Measurements from ENCODE around the gene PPP1R3D.

The PPP1R3D gene

DNA sequence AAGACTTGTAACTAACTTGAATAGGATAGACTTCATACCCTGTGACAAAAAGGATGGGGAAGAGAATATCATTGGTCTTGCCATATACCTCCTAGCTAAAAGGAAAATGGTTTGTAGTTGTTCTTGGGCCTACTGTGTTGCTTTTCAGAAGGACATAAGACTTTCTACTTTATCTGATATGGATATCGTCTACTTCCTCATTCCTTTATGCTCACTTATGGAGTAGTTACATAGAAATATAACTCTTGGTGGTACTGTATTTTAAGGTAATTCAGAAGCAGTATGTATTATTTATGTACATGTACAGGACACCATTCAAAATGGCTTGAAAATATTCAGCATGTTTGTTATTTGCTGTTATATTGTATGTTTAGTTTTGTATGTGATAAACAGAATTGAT is 8.1 kb upstream of the PPP1R3D start:
- DNase-seq (ENCODE audit: low read depth), result no peak

DNA sequence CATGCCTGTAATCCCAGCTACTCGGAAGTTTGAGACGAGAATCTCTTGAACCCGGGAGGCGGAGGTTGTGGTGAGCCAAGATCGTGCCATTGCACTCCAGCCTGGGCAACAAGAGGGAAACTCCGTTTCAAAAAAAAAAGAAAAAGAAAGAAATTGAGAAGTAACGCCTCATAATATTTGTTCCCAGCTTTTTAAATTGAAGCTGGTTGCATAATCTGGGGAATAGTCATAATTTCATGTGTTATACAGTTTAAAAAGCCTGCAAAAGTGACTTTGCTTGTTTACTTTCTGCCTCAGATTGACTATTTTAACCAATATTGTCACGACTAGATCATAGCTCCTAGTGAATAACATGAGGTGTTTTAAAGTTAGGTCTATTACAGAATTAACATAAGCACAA is 7.3 kb upstream of the PPP1R3D start:
- DNase-seq (ENCODE audit: low read depth), result no peak

DNA sequence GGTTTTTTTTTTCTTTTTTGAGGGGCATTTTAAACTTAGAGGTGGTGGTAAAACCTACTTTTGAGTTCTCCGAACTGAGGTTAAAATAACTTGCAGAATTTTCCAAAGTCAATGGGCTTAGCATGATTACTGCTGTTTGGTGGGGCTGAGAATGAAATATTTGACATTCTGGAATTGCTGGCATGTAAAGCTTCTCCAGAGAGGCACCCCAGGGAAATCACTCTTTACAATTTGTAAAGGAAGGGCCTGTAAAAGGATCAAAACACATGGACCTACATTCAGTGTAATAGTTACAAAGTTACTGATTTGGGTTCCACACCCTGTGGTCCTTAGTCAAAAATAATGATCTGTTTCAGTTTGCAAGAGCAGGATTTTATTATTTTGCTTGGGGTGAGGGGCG is 5.6 kb upstream of the PPP1R3D start:
- DNase-seq (ENCODE audit: low read depth), result no peak

DNA sequence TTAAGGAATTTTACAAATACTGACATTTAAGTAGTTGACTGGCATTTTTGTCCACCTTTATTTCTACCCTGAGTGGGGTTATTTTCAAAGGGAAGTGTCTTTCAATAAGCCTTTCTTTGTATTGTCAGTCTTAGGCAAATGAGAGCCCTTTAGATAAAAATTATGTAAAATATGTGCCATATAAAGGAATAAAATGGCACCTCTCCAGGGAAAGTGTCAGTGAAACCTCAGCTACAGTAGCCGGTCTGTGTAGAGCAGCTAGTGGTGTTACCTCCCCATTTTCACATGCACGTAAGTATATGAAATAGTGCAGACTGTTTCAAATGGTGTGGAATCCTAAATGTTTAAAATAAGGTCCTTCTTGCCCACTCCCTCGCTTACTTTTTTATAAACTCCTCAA is 5.1 kb upstream of the PPP1R3D start:
- no peak for DNase-seq (ENCODE audit: low read depth)

DNA sequence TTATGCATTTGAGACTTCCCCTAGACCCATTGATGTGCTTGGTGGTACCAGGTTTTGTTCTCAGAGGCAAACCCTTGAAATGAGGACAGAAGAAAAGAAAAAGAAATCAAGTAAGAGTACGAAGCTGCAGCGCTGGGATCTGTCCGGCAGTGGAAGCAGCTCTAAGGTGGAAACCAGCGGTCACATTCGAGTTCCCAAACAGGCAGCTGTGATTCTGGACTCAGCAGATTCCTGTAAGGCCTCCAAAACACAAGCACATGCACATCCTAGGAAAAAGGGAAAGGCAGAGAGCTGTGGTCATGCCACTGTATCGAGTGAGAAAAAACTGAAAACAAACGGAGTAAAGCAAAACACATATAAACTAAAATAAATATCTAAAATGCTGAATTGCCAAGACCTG is 4.6 kb upstream of the PPP1R3D start:
- no peak for DNase-seq (ENCODE audit: low read depth)

DNA sequence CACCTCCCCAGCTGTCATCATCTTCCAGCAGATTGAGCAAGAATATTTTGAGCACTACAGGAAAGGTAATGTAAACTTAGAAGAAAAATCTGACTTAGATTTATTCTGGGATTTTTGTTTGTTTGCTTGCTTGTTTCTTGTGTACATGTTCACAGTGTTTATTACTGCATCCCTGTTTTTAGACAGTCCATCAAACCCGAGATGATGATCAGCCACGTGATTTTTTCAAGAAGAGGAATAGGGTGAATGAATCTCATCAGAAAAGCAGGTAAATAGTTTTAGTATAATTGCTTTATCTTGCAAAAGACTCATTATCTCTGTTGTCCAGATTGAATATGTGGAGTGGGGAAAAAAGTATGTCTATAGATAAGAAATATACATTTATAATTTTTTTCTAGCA is 2.1 kb upstream of the PPP1R3D start:
- DNase-seq (ENCODE audit: low read depth), result no peak

DNA sequence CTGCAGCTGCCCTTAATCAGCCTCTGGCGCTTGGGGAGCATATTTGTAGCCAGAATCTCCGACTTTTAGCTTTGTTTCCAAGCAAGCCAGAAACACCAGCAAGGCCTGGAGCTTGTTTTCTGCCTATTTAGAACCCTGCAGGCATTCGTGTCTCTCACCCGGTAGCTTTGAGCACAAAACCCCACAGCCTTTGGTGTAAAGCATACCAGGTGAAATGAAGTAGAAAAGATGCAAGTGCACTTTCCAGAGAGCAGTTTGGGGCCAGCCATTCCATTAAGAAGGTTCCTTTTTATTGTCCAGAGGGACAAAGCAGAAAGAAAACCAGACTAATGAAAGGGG is 820 bp upstream of the PPP1R3D start:
- no peak for DNase-seq (ENCODE audit: low read depth)

DNA sequence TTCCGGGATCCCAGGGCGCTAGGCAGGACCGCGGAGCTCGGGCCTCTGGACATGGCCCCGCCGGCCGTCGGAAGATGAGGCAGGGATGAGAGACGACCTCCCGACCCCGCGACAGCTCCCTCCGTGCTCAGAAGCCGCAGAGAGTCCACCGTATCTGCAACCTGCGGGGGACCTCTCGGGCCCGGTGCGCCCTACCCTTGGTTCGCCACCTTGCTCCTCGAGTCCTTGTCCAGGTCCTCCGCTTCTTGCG is 301 bp downstream of the PPP1R3D start:
- no peak for DNase-seq (ENCODE audit: low read depth)

DNA sequence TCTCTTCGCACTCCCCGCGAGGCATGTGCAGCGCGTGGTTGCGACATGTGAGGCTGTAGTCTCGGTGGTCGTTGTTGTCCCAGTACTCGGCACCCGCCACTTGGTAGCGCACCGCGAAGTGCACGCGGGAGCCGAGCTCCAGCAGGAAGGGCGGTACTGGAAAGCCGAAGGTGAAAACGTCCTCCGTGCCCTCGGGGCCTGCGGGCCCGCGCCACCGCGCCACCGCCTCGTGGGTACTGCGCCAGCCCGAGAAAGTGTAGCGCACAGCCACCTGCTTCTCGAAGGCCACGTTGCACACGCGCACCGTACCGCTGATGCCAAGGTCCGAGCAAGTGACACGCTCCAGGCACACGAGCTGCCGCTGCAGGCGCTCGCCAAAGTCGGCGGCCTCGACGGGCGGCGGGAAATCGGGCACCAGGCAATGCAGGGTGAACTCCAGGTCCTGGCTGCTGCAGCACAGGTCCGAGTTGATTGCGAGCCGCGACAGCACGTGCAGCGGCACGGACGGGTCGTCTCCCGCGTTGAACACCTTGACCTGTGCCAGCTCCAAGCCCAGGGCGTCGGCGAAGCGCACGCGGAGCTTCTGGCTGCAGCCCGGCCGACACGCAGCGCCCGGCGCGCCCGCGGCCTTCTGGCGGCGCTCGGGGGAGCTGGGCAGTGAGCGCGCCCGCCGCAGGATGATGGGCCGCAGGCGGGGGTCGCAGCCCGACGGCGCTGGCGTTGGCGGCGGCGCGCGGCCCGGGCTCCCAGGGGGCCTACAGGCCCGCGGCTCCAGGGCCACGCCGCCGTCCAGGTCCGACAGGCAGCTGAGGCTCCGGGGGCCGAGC is 840 bp downstream of the PPP1R3D start:
- no peak for DNase-seq (ENCODE audit: low read depth)

DNA sequence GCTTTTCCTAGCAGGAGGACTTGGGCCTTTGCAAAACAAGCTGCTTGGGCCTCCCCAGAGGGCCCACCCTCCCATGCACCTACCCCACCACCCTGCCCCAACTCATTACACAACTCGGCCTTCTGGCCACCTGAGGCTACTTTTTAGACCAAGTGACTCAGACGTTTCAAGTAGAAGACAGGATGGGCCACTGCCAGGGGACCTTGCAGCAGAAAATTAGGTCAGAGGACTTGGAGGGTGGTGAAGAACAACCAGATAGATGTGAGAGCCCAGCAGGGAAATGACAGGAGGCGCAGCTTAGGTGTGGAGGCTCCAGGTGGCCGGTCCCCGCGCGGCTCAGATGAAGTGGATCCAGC is 1.4 kb downstream of the PPP1R3D start:
- DNase-seq (ENCODE audit: low read depth), result no peak

DNA sequence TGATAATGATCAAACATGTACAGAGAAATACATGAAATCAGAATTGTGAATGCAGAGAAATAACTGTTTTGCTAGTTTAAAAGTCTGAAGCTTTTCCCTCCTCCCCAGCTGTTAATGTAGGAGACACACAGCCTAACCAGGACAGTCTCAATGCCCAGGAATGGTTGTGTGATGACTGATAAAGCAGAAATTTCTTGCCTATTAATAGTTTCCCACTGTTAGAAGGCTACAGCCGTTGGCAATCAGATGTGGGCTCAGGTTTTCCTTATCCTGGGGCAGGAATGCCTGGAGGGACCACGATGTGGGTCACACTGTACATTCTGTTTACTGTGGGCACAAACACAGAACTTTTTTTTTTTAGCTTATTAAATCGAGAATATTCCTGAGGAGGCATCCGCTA is 1.9 kb downstream of the PPP1R3D start:
- DNase-seq (ENCODE audit: low read depth), result no peak

DNA sequence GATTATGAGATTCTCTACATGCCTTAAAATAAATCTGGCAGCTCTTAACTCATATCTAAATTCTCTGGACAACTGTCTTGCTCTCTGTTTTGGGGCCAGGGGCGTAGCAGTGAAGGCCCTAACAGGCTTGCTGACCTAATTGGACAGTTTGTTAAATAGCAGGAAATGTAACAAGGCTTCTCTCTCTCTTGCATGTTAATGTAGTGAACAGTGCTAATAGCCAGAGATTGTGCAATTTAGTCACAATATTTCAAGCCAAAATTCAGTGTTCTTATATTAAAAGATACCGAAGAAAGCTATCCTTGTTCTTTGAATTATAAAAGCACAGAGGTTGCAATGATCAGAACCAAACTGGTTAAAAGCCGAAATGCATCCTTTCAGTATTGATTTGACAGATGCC is 3.0 kb downstream of the PPP1R3D start:
- DNase-seq (ENCODE audit: low read depth), result no peak

DNA sequence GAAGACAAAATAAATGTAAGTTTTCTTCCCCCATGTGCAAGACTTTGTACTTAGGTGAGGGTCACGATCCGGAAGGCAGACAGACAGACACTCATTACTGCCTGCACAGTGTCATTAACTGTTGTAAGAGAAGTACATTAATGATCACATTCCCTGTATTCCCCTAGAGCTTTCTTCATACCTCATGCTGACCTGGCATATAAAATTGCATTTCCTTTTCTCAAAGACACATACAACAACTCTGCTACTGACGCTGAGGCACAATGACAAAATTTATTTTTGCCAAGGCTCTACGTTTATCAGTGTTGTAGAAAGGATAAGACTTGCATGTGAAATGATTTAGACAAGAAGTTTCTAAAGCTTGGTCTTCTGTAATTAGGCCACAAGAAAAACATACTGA is 3.7 kb downstream of the PPP1R3D start:
- DNase-seq (ENCODE audit: low read depth), result no peak

DNA sequence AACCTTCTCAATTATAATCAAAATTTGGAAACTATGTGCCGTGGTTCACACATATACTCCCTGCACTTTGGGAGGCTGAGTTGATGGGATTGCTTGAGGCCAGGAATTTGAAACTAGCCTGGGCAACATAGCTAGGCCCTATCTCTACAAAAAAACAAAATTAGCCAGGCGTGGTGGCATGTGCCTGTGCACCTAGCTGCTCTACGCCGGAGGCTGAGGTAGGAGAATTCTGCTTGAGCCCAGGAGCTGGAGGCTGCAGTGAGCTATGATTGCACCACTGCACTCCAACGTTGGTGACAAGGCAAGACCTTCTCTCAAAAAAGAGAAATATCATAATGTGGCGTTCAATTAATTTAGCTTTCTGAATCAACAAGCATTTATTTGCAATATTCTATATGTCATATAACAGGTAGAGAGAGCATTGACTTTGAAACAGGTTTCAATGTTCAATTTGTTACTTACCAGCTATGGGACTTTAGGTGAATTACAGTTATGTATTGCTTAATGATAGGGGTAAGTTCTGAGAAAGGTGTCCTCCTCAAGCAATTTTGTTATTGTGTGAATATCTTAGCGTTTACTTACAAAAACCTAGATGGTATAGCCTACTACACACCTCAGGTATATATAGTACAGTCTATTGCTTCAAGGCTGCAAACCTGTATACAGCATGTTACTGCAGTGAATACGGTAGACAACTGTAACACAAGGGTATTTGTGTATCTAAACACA is 4.5 kb downstream of the PPP1R3D start:
- no peak for DNase-seq (ENCODE audit: low read depth)

DNA sequence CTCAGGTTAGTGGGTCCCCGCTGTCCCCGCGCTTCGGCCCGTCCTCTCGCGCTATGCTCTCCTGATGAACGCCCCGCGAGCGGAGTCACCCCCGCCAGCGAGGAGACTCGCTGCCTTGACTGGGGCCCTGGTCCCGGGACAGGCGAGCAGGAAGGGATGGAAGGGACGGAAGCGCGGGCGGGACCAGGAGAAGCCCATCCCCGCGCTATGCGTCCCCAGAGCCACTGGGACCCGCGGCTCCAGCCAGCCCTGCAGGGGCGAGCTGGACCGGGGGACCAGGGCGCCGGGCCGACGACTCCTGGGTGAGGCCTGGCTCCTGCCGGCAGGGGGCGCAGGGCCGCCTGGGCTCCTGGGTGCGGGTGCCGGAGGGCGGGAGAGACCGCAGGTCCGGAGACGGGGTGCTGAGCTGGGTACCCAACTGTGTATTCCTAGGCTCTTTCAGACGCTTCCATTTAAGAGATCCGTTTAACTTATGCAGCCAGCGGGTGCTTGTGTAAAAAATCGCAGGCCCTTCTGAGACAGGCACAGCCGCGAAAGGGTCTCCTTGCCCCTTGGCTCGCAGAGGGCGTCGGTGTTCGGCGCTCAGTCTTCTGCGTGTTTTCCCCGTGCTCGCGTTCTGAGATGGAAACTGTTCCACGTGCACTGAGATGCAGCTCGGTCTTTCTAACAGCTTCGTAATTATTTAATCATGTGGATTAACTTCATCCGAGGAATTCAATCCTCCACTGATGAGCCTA is 6.1 kb downstream of the PPP1R3D start:
- peak; percentile 65 for DNase-seq (ENCODE audit: low read depth)

DNA sequence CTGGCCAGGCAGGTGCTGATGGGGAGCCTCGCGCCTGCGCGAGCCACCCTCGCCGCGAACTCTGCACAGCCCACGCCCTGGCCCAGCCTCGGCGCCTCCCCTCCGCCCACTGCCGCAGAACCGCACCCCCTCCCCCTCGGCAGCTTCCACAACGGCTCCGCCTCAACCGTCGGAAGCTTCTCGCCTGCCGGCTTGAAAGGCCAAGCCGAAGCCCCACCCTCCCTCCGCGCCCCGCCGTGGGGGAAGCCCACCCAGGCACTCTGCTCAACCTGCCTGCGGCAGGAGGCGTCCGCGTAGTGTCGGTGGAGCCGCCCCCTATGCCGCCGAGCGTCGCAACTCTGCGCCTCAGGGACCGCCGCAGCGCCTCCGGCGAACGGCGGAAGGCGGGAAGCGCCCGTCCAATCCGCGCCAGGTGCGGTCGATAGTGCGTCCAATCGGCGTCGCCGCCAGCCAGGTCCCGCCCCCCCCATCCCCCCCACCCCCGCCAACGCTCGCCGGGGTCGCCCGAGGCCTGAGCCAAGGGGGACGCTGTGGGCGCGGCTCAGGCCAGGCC is 6.7 kb downstream of the PPP1R3D start, which contains the start of gene SYCP2:
TSS of gene SYCP2 (minus strand) at position 342 of the 553 bp plus-strand sequence. CDS start 11,224 bp downstream, outside the sequence.
- DNase-seq (ENCODE audit: low read depth), result peak; percentile 55

DNA sequence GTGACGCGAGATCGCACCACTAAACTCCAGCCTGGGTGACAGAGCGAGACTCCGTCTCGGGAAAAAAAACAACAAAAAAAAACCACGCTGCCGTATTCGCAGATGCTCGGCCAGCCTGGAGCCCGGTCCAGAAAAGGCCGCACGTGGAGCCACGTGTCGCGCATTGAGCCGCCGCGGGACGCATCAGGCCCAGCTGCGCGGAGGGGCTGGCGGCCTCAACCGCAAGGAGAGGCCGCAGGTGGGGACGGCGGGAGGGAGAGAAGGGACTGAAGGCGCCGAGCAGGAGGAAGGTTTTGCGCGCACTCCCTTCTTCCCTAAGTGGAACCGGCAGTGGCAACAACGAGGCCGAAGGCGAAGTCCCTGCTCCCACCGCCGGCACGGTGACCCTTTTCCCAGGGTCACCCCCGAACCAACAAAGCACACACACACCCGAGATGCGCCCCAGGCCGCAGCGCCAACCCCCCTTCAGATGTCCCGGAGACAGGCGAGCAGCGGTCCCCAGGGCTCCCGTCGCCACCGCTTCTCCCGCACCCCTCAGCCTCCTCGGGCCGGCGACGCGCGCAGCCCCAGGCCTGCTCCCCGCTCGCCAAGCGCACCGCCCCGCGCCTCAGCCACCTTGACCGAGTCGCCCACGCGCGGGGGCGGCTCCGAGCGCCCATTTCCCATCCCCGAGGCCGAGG is 7.3 kb downstream of the PPP1R3D start:
- DNase-seq (ENCODE audit: low read depth), result no peak

DNA sequence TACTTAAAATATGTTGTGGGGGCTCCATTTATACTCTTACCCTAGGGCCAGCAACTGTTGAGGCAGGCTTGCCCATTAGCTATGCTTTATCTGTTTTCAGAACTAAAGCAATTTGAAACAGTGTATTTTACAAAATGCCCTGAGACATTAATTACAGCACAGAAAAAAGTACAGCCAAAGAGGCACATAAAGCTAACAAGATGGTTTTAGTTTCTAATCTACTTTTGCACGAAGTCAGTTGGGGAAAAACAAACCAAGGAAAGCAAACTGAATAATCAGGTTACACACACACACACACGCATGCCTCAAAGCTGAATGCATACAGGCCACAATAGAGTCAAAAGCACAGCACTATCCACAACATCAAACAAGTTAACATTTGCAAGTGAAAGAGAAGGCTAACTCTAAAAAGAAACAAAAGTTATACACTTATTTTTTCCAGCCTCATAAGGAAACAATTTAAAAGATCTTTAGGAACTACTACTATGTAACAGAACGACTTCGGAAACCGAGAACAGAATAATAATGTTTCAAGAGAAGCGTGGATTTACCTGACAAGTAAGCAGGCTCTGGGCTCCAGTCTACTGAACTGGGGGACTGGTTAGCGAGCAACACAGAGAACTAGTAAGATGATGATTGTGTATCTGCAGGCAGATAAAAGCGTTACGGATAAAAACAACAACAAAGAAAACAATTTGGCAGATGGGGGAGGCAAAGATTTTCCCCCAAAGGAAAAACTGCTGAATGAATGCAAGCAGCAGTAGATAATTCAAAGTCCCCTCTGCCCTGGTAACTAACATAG is 8.4 kb downstream of the PPP1R3D start:
- DNase-seq (ENCODE audit: low read depth), result no peak

DNA sequence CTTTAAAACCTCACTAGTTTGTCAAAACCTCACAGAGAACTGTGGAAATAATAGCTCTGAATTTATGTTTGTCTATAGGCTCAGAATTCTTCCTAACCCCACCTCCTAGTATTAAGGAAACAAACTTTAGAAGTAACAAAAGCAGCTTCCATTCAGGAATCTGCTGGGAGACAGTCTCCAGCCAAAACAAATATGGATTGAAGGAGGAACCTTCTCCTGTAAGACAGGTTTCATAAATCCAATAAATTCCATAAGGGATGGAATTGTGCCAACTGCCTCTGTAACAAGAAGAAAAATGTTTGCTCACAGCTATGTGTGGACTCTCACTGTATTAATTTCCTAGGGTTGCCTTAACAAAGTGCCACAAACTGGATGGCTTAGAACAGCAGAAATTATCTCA is 14.2 kb downstream of the PPP1R3D start:
- DNase-seq (ENCODE audit: low read depth), result no peak

DNA sequence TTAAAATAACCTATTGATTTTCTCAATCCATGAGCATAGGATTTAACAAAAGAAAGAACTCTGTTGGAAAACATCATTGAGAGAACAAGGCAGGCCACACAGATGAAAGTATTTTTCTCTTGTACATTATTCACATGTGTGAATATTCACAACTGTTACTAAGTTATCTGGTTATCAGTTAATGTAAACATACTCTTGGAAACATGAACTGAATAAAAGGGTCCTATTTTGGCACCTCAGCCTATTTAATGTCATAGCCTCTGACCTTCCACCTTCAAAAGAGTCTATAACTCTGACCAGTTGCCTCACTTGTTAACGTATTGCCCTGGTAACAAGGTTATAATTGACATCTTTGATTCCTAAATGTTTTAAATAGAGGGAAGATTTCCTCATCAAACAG is 14.7 kb downstream of the PPP1R3D start:
- DNase-seq (ENCODE audit: low read depth), result no peak

DNA sequence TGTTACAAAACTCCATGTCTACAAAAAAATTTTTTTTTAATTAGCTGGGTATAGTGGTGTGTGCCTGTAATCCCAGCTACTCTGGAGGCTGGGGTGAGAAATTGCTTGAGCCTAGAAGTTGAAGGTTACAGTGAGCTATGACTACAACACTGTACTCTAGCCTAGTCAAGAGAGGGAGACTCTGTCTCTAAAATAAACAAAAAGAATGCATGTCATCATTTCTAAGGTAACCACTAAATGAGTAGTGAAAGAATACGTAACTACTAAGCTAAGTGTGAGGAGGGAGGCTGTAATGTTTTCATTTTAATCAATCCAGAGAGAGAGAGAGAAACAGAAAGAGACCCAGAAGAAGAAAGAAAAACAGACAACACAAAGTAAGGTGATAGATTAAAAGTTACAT is 16.6 kb downstream of the PPP1R3D start:
- no peak for DNase-seq (ENCODE audit: low read depth)

DNA sequence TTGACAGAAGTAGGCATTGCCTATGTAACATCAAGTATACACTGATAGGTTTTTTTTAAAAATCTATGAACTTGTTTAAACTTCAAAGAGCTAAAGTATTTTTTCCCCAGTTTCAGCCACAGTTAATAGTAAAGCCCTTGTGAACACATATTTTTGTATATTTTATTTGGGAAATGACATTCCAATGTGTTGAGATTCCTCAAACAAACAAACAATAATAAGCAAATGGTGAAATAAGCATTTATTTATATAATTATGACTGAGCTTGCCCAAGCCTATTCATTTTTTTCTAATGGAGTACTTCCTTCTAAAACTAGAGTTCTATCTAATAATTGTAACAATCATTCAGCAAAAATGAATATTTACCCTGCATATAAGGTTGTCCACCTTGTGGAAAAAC is 19.2 kb downstream of the PPP1R3D start:
- no peak for DNase-seq (ENCODE audit: low read depth)
